Adrenal gland (tissue), 12 donors: ENCODE measurements around the gene ADAM17. TPM values are rescaled to one million over a fixed set of nuclear protein-coding genes. Genes with fewer than 3 reads are reported as not detected.
"Not testable (repeated sequence)": the region's sequence is repeated elsewhere in the genome, so short reads cannot be mapped to it uniquely, and the experiment has no call there.

Experiments
- DNase-seq, 7 donors: peaks; one replicate each; pipeline ENCODE4 v3.0.0-alpha.2; 2019 to 2020
- H3K27ac ChIP-seq, 5 donors: fragments of 200-600 bp; sonication (generic) in 4 of 5; 1 replicate in 3 of 5; 2 replicates in 2 of 5; pipeline versions ENCODE4 v1.5.1 to v1.8.0; 2016 to 2020; ENCODE audit warnings: mild to moderate bottlenecking in 1 of 5
- H3K27me3 ChIP-seq: fragments of 200-600 bp; 2 replicates; pipeline ENCODE4 v1.8.0; 2021
- H3K36me3 ChIP-seq, 2 donors: fragments of 200-600 bp; replicated peaks in 1 of 2; 1 replicate in 1 of 2; 2 replicates in 1 of 2; pipeline versions ENCODE4 v1.5.1 to v1.8.0; 2018 to 2022
- H3K4me1 ChIP-seq, 2 donors: fragments of 200-600 bp; replicated peaks in 1 of 2; 1 replicate in 1 of 2; 2 replicates in 1 of 2; pipeline versions ENCODE4 v1.5.1 to v1.8.0; 2018 to 2021
- H3K4me3 ChIP-seq, 4 donors: fragments of 200-600 bp; sonication (generic) in 3 of 4; one replicate each; pipeline ENCODE4 v1.5.1; 2016 to 2018
- H3K9me3 ChIP-seq, 3 donors: fragments of 200-600 bp; sonication (generic) in 1 of 3; replicated peaks in 1 of 3; 1 replicate in 2 of 3; 2 replicates in 1 of 3; pipeline versions ENCODE4 v1.5.1 to v1.8.0; 2016 to 2021
- POLR2A ChIP-seq, 2 donors: fragments of 450-650 bp; IDR thresholded peaks; one replicate each; pipeline ENCODE4 v1.6.1; 2017; ENCODE audit warnings: antibody characterized with exemption in 2 of 2, mild to moderate bottlenecking in 2 of 2, moderate library complexity in 1 of 2
- WGBS, 4 donors: extraction: QIAGEN DNeasy Blood & Tissue Kit in 2 of 4; methylation state at CpG; one replicate each; pipeline versions ENCODE4 v1.1.5 to v1.1.7; 2013 to 2017; 5-methylcytosine and 5-hydroxymethylcytosine counted together
- intact Hi-C, 2 donors: fragments of 100-400 bp; cut with DNase I; formaldehyde crosslinking; loops; one replicate each; pipeline versions ENCODE4 v1.14.1 to v1.15.0; 2022 to 2023
- polyA plus RNA-seq, 3 donors: library from polyadenylated mRNA; stranded (reverse); fragments of 200-250 nt in 2 of 3; fragments of 350-450 nt in 1 of 3; fragmentation: Illumina TruSeq in 1 of 3; extraction: RNeasy Lipid Tissue Mini Kit (QIAGEN cat#74804) in 1 of 3; gene quantifications; one replicate each; pipeline ENCODE4 v1.2.3, GENCODE V29; 2013 to 2014
- total RNA-seq, 9 donors: library from RNA; depleted of rRNA in 4 of 9; stranded (reverse); fragments of >200 nt in 4 of 9; fragments of 120-200 nt in 1 of 9; fragmentation: NEBNext Ultra II Directional in 1 of 9; extraction: Animal tissue kit (Norgen Biotek cat#: 25700) in 1 of 9; gene quantifications; one replicate each; pipeline versions ENCODE4 v1.1.0 to v1.2.4, GENCODE V29; 2013 to 2023
- TF ChIP-seq, protein P1 (sequence below), 6 experiments: fragments of 450-650 bp in 4 of 6; fragments of 200-600 bp in 2 of 6; sonication (generic) in 1 of 6; IDR thresholded peaks; 1 replicate in 5 of 6; 2 replicates in 1 of 6; pipeline versions ENCODE4 v1.5.1 to v1.8.0; 2016 to 2021; ENCODE audit warnings: antibody characterized with exemption in 6 of 6, mild to moderate bottlenecking in 2 of 6, moderate library complexity in 1 of 6
- donor health status: healthy with polysubstance abuse.
- donor health status: Bipolar disorder and iron deficiency.
- donor health status: DM: yes; HTN: yes; CAD: no.
- donor health status: DM: no; HTN: no; CAD: no.
- donor health status: DM: no; HTN: no; CAD: no.
- donor health status: DM: yes; HTN: yes; CAD: no.

Gene ADAM17
- total and polyA plus RNA-seq, 12 donors, result 10.6 to 39.4 (median 19.7) TPM

DNA sequence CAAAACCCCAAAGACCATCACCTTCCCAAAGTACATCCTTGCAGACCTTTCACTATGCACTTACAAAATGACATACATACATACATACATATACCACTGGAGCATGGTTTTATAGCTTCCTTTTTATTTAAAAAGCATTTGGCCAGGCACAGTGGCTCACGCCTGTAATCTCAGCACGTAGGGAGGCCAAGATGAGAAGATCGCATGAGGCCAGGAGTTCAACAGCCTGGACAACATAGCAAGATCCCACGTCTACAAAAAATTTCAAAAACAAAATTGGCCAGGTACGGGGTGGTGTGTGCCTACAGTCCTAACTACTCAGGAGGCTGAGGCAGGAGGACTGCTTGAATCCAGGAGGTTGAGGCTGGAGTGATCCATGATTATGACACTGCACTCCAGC is 29.9 kb upstream of the ADAM17 start:
- WGBS, 4 donors, result 87 to 99% (median 96%) methylated on average over 5 of the region's 5 CpGs
- H3K27me3 ChIP-seq, result no peaks in the 10 kb centered on the region
- no peak overlapping the region for H3K4me3 ChIP-seq
- TF ChIP-seq, protein P1, sequence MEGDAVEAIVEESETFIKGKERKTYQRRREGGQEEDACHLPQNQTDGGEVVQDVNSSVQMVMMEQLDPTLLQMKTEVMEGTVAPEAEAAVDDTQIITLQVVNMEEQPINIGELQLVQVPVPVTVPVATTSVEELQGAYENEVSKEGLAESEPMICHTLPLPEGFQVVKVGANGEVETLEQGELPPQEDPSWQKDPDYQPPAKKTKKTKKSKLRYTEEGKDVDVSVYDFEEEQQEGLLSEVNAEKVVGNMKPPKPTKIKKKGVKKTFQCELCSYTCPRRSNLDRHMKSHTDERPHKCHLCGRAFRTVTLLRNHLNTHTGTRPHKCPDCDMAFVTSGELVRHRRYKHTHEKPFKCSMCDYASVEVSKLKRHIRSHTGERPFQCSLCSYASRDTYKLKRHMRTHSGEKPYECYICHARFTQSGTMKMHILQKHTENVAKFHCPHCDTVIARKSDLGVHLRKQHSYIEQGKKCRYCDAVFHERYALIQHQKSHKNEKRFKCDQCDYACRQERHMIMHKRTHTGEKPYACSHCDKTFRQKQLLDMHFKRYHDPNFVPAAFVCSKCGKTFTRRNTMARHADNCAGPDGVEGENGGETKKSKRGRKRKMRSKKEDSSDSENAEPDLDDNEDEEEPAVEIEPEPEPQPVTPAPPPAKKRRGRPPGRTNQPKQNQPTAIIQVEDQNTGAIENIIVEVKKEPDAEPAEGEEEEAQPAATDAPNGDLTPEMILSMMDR (IDR thresholded peaks at IDR 0.05), result no peak
- no peak for TF ChIP-seq POLR2A (IDR thresholded peaks at IDR 0.05)
- no peaks in the 10 kb centered on the region for H3K9me3 ChIP-seq
- peaks cover 0 to 3% of the 10 kb centered on the region in 2 donors for H3K4me1 ChIP-seq
- H3K36me3 ChIP-seq, result peaks cover 0 to 34% of the 10 kb centered on the region in 2 donors
- intact Hi-C loops, result no loop called here
- no peak for DNase-seq
- no peak overlapping the region for H3K27ac ChIP-seq

DNA sequence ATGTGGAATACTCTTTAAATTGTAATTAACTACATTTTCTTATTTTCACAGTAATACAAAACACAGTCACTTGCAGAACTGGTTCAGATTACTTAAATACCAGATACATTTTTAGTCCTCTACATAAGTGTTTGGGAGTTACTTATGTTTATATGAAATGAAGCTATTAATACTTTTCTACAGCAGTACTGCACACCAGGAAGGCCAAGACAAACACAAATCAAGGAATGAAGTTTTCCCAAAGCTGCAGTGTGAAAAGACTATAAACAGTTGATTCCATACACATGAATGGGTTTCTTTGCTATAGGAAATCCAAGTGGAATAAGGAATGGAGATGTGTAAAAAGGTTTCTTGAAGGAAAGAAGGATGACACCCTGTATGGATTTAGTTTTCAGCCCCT is 29.3 kb upstream of the ADAM17 start:
- H3K27me3 ChIP-seq, intact Hi-C loops, H3K27ac ChIP-seq, H3K9me3 ChIP-seq, H3K4me3 ChIP-seq, DNase-seq, H3K4me1 ChIP-seq: not testable (repeated sequence)
- H3K36me3 ChIP-seq, result peaks cover 0 to 34% of the 10 kb centered on the region in 2 donors

DNA sequence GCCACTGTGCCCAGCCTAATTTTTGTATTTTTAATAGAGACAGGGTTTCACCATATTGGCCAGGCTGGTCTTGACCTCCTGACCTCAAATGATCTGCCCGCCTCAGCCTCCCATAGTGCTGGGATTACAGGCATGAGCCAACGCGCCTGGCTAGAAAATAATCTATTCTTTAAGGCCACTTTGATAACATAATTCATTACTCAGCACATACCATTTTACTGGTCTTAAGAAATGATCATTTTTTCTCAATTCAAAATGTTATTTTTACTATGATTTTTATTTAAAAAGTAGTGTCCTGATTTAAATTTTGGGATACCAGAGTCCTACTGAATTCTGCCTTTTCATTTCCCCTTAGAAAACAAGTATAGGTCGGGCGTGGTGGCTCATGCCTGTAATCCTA is 27.0 kb upstream of the ADAM17 start:
- WGBS, 4 donors, result 89 to 95% (median 92%) methylated on average over 5 of the region's 5 CpGs
- Histone ChIP-seq H3K27me3 (no peaks in the 10 kb centered on the region), H3K36me3 (peaks cover 0 to 24% of the 10 kb centered on the region in 2 donors), H3K4me1 (no peaks in the 10 kb centered on the region), H3K4me3 (no peak overlapping the region), H3K27ac (no peak overlapping the region), H3K9me3 (no peaks in the 10 kb centered on the region)
- intact Hi-C loops, result no loop called here
- TF ChIP-seq, protein P1 (IDR thresholded peaks at IDR 0.05), result no peak
- DNase-seq, result no peak

DNA sequence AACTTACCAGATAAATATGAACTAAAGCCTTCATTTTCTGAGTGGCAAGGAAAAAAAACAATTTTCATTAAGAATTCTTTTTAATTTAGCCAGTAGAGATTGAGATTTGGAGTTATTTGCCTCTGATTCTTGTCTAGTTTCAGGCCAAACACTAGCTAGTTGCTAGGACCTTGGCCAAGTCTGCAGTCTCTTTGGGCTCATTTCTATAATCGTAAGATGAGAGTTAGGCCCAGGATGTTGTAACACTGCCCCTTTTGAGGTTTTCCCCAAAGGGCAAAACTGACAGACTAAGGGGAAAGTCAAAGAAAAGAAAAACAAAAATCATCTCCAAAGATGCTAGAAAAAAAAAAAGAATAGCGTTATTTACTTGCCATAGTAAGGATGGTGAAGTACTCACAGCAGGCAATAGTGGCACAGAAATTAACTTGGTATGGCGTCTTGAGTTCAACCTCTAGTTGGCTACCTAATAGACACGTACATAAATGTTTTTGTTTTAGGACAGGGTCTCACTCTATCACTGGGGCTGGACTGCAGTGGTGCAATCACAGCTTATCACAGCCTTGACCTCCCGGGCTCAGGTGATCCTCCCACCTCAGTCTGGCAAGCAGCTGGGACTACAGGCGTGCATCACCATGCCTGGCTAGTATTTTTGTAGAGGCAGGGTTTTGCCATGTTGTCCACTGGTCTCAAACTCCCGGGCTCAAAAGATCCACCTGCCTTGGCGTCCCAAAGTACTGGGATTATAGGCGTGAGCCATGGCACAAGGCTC is 23.0 kb upstream of the ADAM17 start:
- no peak overlapping the region for H3K4me3 ChIP-seq
- no peak overlapping the region for H3K27ac ChIP-seq
- 67 to 82% (median 75%) methylated on average over 7 to 9 of the region's 9 CpGs for WGBS, 4 donors
- no peaks in the 10 kb centered on the region for H3K9me3 ChIP-seq
- DNase-seq, result peak in 3 of 7 donors; percentile 17 to 48 (median 28)
- no peaks in the 10 kb centered on the region for H3K27me3 ChIP-seq
- intact Hi-C loops, result loop anchor here in 1 of 2 donors (10.0 kb wide), 1 partner anchor 46 kb away; no protein-coding TSS in a partner anchor
- no peaks in the 10 kb centered on the region for H3K36me3 ChIP-seq
- TF ChIP-seq, protein P1 (IDR thresholded peaks at IDR 0.05), result no peak
- TF ChIP-seq POLR2A (IDR thresholded peaks at IDR 0.05), result no peak
- peaks cover 0 to 14% of the 10 kb centered on the region in 2 donors for H3K4me1 ChIP-seq

DNA sequence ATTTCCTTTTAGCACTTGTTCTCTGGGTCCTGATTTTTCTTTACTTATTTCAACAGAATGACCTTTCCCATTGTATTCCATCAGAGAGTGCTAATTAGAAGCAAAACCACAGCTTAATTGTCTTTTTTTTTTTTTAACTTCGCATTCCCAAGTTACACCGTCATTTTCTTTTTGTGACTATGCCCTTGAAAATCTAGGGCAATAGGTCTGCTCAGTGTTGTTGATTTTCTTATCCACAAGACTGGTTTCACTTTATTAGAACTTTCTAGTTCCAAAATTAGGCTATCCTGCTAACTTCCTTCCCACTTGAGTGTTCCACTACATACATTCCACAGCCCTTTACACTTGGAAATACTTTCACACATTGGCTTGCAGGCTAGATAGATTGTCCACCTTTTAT is 18.7 kb upstream of the ADAM17 start:
- Histone ChIP-seq H3K27ac (peak overlapping the region; percentile 28 to 53 (median 37)), H3K4me1 (peaks cover 0 to 14% of the 10 kb centered on the region in 2 donors), H3K27me3 (no peaks in the 10 kb centered on the region), H3K36me3 (no peaks in the 10 kb centered on the region), H3K4me3 (no peak overlapping the region), H3K9me3 (no peaks in the 10 kb centered on the region)
- TF ChIP-seq, protein P1 (IDR thresholded peaks at IDR 0.05), result no peak
- no peak for TF ChIP-seq POLR2A (IDR thresholded peaks at IDR 0.05)
- 27 to 43% (median 33%) methylated on average over 2 of the region's 2 CpGs for WGBS, 4 donors
- intact Hi-C loops, result loop anchor here in 1 of 2 donors (10.0 kb wide), 1 partner anchor 50 kb away; no protein-coding TSS in a partner anchor
- DNase-seq, result no peak
